K562 (cell line): ENCODE measurements around the gene SCAMP3. TPM values are rescaled to one million over a fixed set of nuclear protein-coding genes. Genes with fewer than 3 reads are reported as not detected.

Experiments used
- ARID1B ChIP-seq: fragments of 450-650 bp; IDR thresholded peaks from 2 replicates; pipeline ENCODE4 v1.6.1; 2016; ENCODE audit warnings: antibody characterized with exemption, mild to moderate bottlenecking, inconsistent platforms
- ARNT ChIP-seq, 2 experiments: fragments of 450-650 bp; IDR thresholded peaks; 2 replicates each; pipeline ENCODE4 v1.6.1; 2016; ENCODE audit warnings: mild to moderate bottlenecking in 1 of 2
- CBFB ChIP-seq: sonication (generic); formaldehyde crosslinking; IDR thresholded peaks from 2 replicates; pipeline ENCODE4 v1.4.0; 2020; ENCODE audit warnings: mild to moderate bottlenecking, missing genetic modification reagents
- CXXC5 ChIP-seq: fragments of 250-450 bp; sonication (Bioruptor Pico); IDR thresholded peaks from 2 replicates; pipeline ENCODE4 v1.8.0; 2022; ENCODE audit warnings: inconsistent platforms, mild to moderate bottlenecking, moderate library complexity
- FOS ChIP-seq: IDR thresholded peaks from 3 replicates; pipeline ENCODE4 v1.6.1; 2011; ENCODE audit not compliant: insufficient read length; ENCODE audit errors: extremely low read depth
- HDGF ChIP-seq: fragments of 450-650 bp; IDR thresholded peaks from 2 replicates; pipeline ENCODE4 v1.6.1; 2016
- HNRNPH1 ChIP-seq: fragments of 200-400 bp; formaldehyde crosslinking; optimal IDR thresholded peaks from 2 replicates; pipeline ENCODE3; 2017; ENCODE audit warnings: low read depth, mild to moderate bottlenecking, low read length, moderate library complexity
- NCOA2 ChIP-seq, 2 experiments: fragments of 450-650 bp; IDR thresholded peaks; 2 replicates each; pipeline ENCODE4 v1.6.1; 2018; ENCODE audit warnings: mild to moderate bottlenecking in 2 of 2, moderate library complexity in 1 of 2; ENCODE audit not compliant: partially characterized antibody in 2 of 2
- POLR3G ChIP-seq: IDR thresholded peaks from 2 replicates; pipeline ENCODE4 v1.6.1; 2011; ENCODE audit not compliant: insufficient read length, insufficient replicate concordance; ENCODE audit errors: extremely low read depth
- ZBTB8A ChIP-seq: fragments of 450-650 bp; IDR thresholded peaks from 2 replicates; pipeline ENCODE4 v1.6.1; 2018; ENCODE audit warnings: mild to moderate bottlenecking, moderate library complexity; ENCODE audit not compliant: partially characterized antibody
- ZEB2 ChIP-seq: fragments of 450-650 bp; IDR thresholded peaks from 2 replicates; pipeline ENCODE4 v1.6.1; 2016
- ZNF165 ChIP-seq: fragments of 250-450 bp; sonication (Bioruptor Pico); IDR thresholded peaks from 2 replicates; pipeline ENCODE4 v1.4.0; 2020; ENCODE audit warnings: borderline replicate concordance
- polyA plus RNA-seq, 8 experiments: library from polyadenylated mRNA; depleted of rRNA in 4 of 8; stranded (reverse) in 5 of 8; unstranded in 3 of 8; fragments of >200 nt; fragmentation: Nextera tagmentation in 2 of 8; fragmentation: Illumina TruSeq in 1 of 8; extraction: Ambion mirVana in 2 of 8; extraction: Trizol in 1 of 8; gene quantifications; 2 replicates each; pipeline versions ENCODE4 v1.2.1 to v1.2.3, GENCODE V29; 2011 to 2014; ENCODE audit warnings: inconsistent platforms in 1 of 8, missing spikeins in 1 of 8
- total RNA-seq, 7 experiments: library from RNA; depleted of rRNA in 6 of 7; stranded (reverse); fragments of >200 nt in 6 of 7; fragmentation: Illumina TruSeq in 2 of 7; extraction: Trizol in 2 of 7; gene quantifications; 2 replicates each; pipeline versions ENCODE4 v1.2.1 to v1.2.3, GENCODE V29; 2011 to 2021; ENCODE audit warnings: low replicate concordance in 1 of 7
- TF ChIP-seq, protein P1 (sequence below), 2 experiments: fragments of 450-650 bp in 1 of 2; sonication (generic) in 1 of 2; formaldehyde crosslinking in 1 of 2; IDR thresholded peaks in 1 of 2; conservative IDR thresholded peaks in 1 of 2; 2 replicates each; pipeline versions ENCODE4 v1.6.1 to v1.8.1; 2016 to 2023; ENCODE audit warnings: mild to moderate bottlenecking in 2 of 2, moderate library complexity in 2 of 2, inconsistent platforms in 1 of 2, missing genetic modification reagents in 1 of 2
- TF ChIP-seq, protein P2 (sequence below): fragments of 250-450 bp; sonication (Bioruptor Pico); IDR thresholded peaks from 2 replicates; pipeline ENCODE4 v1.5.0; 2021; ENCODE audit warnings: mild to moderate bottlenecking, moderate library complexity
- TF ChIP-seq, protein P3 (sequence below), 3 experiments: fragments of 200-800 bp in 1 of 3; sonication (Bioruptor generic) in 1 of 3; sonication (generic) in 1 of 3; formaldehyde crosslinking in 1 of 3; IDR thresholded peaks; 2 replicates each; pipeline versions ENCODE4 v1.6.1 to v1.8.0; 2016 to 2022; ENCODE audit warnings: mild to moderate bottlenecking in 2 of 3, missing compliant biosample characterization in 2 of 3, missing genetic modification characterization in 2 of 3, missing genetic modification reagents in 1 of 3
- TF ChIP-seq, protein P4 (sequence below): fragments of 450-650 bp; IDR thresholded peaks from 2 replicates; pipeline ENCODE4 v1.6.1; 2016; ENCODE audit warnings: low read depth, mild to moderate bottlenecking, moderate library complexity
- TF ChIP-seq, protein P5 (sequence below): sonication (generic); formaldehyde crosslinking; IDR thresholded peaks from 2 replicates; pipeline ENCODE4 v1.9.0; 2022; ENCODE audit warnings: mild to moderate bottlenecking, missing genetic modification reagents

SCAMP3 gene
- total and polyA plus RNA-seq, 9 of the 15 experiments (the other 6 are each of a cell fraction or from before 2014, with no cell fraction given), result 14.2 to 131 (median 86.1) TPM

DNA sequence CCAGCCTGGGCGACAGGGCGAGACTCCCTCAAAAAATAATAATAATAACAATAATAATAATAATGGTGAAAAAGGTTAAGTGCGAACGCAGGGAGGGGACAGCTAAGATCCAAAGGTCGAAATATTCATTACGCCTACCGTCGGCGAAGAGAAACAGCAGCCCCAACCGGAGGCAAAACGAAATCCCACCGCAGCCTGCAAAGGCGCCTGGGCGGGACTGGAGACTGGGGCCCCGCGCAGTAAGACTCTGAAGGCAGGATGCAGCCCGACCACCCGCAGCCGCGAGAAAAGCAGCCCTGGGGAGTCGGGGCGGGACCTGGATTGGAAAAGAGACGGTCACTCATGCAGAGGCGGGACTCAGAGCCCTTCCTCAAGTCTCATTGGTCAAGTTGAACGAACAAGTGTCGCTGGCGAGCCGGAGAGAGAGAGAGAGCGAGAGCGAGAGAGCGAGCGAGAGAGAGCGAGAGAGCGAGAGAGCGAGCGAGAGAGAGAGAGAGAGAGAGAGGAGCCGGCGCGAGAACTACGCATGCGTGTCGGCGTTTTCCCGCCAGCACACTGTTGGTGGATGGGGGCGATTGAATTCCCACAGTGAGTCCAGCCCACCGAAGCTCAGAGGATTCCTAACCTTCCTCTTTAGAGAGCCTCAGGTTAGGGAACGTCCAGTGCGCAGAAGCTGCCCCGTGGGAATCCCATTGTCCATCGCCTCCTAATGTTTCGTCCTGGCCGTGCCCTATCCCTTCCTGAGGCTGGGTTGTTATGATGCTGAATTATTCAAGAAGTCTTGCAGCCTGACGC lies 17.6 kb downstream of the SCAMP3 start (continued):
- TF ChIP-seq ARNT (IDR thresholded peaks at IDR 0.05) (peak; percentile 100), NCOA2 (IDR thresholded peaks at IDR 0.05; ENCODE audit: partially characterized antibody in 2 of 2) (no peak), CBFB (peak; percentile 56; the same call in 1 of the 2 replicates), CXXC5 (CRISPR knock-in tag) (peak; percentile 100), ZNF165 (no peak), ZEB2 (peak; percentile 92), POLR3G (no peak), HNRNPH1 (no peak), HDGF (no peak), ZBTB8A (no peak), ARID1B (peak; percentile 92), FOS (peak; percentile 43)
- TF ChIP-seq, protein P1, sequence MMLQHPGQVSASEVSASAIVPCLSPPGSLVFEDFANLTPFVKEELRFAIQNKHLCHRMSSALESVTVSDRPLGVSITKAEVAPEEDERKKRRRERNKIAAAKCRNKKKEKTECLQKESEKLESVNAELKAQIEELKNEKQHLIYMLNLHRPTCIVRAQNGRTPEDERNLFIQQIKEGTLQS (IDR thresholded peaks at IDR 0.05), result no peak
- TF ChIP-seq, protein P1 (CRISPR knock-in tag; conservative IDR thresholded peaks at IDR 0.05), result peak; percentile 93
- TF ChIP-seq, protein P2, sequence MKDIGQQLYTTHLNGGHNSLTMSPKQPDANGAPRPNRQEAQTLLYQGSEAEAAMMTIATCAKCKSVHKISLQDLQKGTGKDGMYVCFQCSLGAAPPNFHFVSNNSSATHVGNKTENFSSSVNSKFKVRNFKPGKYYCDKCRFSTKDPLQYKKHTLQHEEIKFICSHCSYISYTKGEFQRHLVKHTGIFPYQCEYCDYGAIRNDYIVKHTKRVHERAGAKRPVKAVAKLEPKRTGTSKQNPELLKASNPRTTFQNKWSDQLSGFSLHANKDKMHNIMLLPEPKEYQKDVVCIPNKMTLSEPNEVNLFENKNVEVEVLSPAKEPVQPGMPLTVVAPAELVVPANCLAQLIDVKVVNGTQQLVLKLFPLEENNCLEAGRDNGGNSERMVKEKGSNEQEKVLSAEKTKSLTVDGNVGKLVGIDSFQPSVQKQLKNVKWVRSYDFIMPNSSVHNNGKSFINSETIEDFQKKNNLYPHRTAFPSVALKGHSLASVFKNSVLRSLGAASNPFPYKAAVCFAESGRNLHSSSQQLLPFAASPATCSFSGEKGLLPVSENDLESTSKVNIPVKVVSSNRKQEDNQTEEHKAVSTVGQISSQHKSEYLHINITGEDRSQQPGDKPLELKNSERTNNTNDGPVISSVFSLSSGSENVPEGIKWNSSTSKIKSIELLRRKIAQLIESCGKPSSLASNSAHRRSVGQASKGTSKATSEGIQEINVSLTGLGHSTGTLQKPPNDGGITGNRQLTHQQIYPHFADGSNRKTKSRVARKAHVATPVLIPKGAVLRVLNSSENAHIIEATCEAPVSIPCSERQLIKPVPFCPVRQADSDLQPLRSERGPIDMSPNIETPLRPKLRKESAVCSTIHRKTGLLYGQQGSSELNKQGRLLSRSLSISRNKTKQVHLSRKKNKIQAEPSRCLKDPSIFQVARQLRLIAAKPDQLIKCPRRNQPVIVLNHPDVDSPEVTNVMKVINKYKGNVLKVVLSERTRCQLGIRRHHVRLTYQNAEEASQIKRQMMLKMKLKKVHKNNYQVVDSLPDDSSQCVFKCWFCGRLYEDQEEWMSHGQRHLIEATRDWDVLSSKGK (CRISPR knock-in tag), result no peak
- TF ChIP-seq, protein P3, sequence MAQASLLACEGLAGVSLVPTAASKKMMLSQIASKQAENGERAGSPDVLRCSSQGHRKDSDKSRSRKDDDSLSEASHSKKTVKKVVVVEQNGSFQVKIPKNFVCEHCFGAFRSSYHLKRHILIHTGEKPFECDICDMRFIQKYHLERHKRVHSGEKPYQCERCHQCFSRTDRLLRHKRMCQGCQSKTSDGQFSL (CRISPR knock-in tag; IDR thresholded peaks at IDR 0.05), result peak; percentile 69; the same call in 1 of the 2 replicates
- TF ChIP-seq, protein P3 (tag; IDR thresholded peaks at IDR 0.05), result no peak
- TF ChIP-seq, protein P4, sequence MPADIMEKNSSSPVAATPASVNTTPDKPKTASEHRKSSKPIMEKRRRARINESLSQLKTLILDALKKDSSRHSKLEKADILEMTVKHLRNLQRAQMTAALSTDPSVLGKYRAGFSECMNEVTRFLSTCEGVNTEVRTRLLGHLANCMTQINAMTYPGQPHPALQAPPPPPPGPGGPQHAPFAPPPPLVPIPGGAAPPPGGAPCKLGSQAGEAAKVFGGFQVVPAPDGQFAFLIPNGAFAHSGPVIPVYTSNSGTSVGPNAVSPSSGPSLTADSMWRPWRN, result peak; percentile 77
- TF ChIP-seq, protein P5, sequence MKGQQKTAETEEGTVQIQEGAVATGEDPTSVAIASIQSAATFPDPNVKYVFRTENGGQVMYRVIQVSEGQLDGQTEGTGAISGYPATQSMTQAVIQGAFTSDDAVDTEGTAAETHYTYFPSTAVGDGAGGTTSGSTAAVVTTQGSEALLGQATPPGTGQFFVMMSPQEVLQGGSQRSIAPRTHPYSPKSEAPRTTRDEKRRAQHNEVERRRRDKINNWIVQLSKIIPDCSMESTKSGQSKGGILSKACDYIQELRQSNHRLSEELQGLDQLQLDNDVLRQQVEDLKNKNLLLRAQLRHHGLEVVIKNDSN, result 0 out of 2 replicates have a peak, but pooled peaks have one; percentile 4
